Measurements from ENCODE around the gene PSMG4.

The PSMG4 gene

DNA sequence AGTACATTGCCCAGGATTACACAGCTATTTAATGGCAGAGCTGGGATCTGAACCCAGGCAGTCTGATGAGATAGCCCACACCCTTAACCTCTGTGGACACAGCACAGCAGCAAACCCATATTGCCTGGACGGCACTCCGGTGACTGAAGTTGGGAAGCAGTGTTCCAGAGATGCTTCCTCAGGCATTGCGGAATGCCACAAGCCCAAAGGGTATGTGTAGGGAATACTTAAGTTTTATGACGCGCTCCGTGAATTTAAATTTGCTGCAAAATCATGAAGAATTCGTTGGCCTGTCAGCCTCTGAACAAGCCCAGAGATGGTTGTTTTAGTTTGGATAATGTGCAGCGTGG lies 46.4 kb downstream of the PSMG4 start:
- intact Hi-C loops (cut with DNase I; ENCODE audit: low total_unique reads) = no loop called here
- H3K4me3 ChIP-seq = no peak overlapping the region
- TF ChIP-seq, protein P1, sequence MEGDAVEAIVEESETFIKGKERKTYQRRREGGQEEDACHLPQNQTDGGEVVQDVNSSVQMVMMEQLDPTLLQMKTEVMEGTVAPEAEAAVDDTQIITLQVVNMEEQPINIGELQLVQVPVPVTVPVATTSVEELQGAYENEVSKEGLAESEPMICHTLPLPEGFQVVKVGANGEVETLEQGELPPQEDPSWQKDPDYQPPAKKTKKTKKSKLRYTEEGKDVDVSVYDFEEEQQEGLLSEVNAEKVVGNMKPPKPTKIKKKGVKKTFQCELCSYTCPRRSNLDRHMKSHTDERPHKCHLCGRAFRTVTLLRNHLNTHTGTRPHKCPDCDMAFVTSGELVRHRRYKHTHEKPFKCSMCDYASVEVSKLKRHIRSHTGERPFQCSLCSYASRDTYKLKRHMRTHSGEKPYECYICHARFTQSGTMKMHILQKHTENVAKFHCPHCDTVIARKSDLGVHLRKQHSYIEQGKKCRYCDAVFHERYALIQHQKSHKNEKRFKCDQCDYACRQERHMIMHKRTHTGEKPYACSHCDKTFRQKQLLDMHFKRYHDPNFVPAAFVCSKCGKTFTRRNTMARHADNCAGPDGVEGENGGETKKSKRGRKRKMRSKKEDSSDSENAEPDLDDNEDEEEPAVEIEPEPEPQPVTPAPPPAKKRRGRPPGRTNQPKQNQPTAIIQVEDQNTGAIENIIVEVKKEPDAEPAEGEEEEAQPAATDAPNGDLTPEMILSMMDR (IDR thresholded peaks at IDR 0.05) = no peak
- H3K27me3 ChIP-seq = no peaks in the 10 kb centered on the region
- peak in 1 of 2 donors; percentile 20 for DNase-seq
- no peaks in the 10 kb centered on the region for H3K9me3 ChIP-seq
- H3K27ac ChIP-seq = no peak overlapping the region
- no peaks in the 10 kb centered on the region for H3K36me3 ChIP-seq
- H3K4me1 ChIP-seq = no peaks in the 10 kb centered on the region

DNA sequence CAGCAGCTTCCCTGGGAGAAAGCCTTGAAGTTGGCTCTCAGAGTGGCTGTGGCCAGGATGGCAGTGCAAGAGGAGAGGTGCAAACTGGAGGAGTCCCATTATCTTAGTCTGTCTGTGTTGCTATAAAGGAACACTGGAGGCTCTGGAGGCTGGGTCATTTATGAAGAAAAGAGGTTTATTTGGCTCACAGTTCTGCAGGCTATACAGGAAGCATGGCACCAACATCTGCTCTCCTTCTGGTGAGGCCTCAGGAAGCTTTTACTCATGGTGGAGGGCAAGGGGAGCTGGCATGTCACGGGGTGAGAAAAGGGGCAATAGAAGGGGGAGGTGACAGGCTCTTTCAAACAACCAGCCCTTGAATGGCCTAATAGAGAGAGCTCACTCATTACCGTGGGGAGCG lies 47.1 kb downstream of the PSMG4 start:
- Histone ChIP-seq H3K9me3 (no peaks in the 10 kb centered on the region), H3K36me3 (no peaks in the 10 kb centered on the region), H3K4me3 (no peak overlapping the region), H3K27me3 (no peaks in the 10 kb centered on the region), H3K4me1 (no peaks in the 10 kb centered on the region), H3K27ac (no peak overlapping the region)
- intact Hi-C loops (cut with DNase I; ENCODE audit: low total_unique reads) = no loop called here
- peak in 1 of 2 donors; percentile 23 for DNase-seq
- TF ChIP-seq, protein P1 (IDR thresholded peaks at IDR 0.05) = no peak

DNA sequence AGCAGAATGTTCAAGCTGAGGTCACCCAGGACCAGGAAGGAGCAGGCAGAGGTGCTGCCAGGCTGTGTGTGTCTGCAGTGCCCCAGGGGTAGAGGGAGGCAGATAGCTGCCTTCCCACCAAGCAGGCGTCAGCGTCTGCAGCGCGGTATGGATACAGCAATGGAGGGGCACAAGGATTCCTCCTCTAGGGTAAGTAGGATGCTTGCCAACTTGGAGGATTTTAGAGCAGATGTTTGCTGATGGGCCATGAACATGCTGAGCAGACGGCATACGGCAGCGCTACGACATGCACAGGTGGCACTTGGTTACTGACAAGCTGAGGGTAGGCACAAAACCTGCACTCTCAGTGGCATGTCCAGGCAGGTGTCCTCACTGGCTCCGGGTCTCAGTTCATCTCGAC lies 48.1 kb downstream of the PSMG4 start:
- Histone ChIP-seq H3K27ac (no peak overlapping the region), H3K9me3 (no peaks in the 10 kb centered on the region), H3K36me3 (no peaks in the 10 kb centered on the region), H3K4me3 (no peak overlapping the region), H3K4me1 (no peaks in the 10 kb centered on the region), H3K27me3 (no peaks in the 10 kb centered on the region)
- peak in 1 of 2 donors; percentile 47 for DNase-seq
- TF ChIP-seq, protein P1 (IDR thresholded peaks at IDR 0.05) = no peak
- intact Hi-C loops (cut with DNase I; ENCODE audit: low total_unique reads) = no loop called here

DNA sequence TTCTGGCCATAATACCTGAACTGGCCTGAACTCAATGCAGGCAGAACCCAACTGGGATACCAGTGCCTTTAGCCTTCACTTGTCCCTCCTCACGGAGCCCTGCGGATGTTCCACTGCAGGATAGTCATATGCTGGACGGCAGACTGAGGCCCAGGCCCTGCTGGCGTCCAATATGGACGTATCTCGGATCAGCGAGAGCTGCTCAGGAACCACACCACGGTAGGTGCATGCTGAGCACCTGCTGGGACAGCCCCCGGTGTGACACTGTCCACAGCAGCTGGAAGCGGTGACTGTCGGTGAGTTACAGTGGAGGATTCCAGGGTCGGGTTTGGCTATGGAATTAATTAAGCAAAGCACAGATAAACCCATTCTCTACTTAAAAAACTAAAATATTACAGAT lies 48.7 kb downstream of the PSMG4 start:
- no peaks in the 10 kb centered on the region for H3K4me1 ChIP-seq
- intact Hi-C loops (cut with DNase I; ENCODE audit: low total_unique reads) = no loop called here
- H3K36me3 ChIP-seq = no peaks in the 10 kb centered on the region
- DNase-seq = peak in 1 of 2 donors; percentile 43
- no peaks in the 10 kb centered on the region for H3K27me3 ChIP-seq
- H3K4me3 ChIP-seq = no peak overlapping the region
- TF ChIP-seq, protein P1 (IDR thresholded peaks at IDR 0.05) = no peak
- H3K9me3 ChIP-seq = no peaks in the 10 kb centered on the region
- no peak overlapping the region for H3K27ac ChIP-seq

DNA sequence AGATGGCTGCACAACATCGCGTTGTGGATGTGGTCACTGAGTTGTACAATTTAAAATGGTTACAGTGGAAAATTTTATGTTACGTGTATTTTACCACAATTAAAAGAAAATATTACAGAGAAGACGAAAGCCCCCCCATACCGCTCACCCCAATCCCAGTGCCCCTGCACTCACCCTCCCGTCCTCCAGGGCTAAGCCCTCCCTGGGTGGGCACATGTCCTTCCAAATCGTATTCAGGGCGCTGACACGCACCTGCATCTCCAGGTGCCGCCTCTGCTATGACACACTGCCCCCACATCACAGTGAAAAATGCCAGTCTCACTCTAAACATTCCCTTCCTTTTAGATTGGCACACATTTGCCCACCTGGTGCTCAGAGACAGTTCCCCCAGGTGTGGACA lies 49.4 kb downstream of the PSMG4 start:
- H3K36me3 ChIP-seq = no peaks in the 10 kb centered on the region
- H3K4me3 ChIP-seq = no peak overlapping the region
- H3K9me3 ChIP-seq = no peaks in the 10 kb centered on the region
- H3K4me1 ChIP-seq = no peaks in the 10 kb centered on the region
- no peaks in the 10 kb centered on the region for H3K27me3 ChIP-seq
- intact Hi-C loops (cut with DNase I; ENCODE audit: low total_unique reads) = no loop called here
- H3K27ac ChIP-seq = no peak overlapping the region
- DNase-seq = peak in 1 of 2 donors; percentile 27
- TF ChIP-seq, protein P1 (IDR thresholded peaks at IDR 0.05) = no peak

DNA sequence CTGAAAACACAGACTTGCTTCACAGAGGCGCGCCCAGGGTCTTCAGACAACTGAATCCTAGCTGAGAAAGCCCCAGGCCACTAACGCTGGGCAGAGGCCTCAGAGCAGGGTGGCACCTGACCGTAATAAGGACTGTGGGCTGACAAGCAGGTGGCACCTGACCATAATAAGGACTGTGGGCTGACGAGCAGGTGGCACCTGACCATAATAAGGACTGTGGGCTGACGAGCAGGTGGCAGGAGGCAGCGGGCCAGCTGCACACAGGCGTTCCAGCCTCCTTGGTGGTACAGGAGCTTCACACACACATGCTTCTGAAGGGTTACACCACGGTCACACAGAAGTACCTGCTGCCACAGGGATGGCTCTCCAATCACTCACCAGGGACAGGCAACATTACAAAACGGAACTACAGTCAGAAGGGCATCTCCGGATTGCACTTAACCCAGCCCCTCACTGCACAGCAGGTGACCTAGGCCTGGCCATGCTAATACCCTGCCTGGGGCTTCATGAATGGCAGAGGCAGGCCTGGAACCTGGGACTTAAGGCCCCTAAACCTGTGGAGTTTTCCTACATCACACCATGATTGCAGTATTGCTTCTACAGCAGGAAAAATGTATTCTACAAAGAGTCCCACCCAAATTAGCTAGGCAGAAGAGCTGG lies 50.8 kb downstream of the PSMG4 start:
- DNase-seq = peak in 1 of 2 donors; percentile 50
- Histone ChIP-seq H3K27me3 (no peaks in the 10 kb centered on the region), H3K36me3 (no peaks in the 10 kb centered on the region), H3K4me1 (no peaks in the 10 kb centered on the region), H3K9me3 (no peaks in the 10 kb centered on the region), H3K4me3 (no peak overlapping the region), H3K27ac (no peak overlapping the region)
- TF ChIP-seq, protein P1 (IDR thresholded peaks at IDR 0.05) = no peak
- intact Hi-C loops (cut with DNase I; ENCODE audit: low total_unique reads) = no loop called here
